HG03064 (cell line): ENCODE data around the gene GFPT1.
"Not testable (repeated sequence)": the region's sequence is repeated elsewhere in the genome, so short reads cannot be mapped to it uniquely, and the experiment has no call there.

Experiments
- ATAC-seq: cut with Tn5 transposase; IDR thresholded peaks from one replicate; pipeline ENCODE4 v1.9.1; 2021; ENCODE audit warnings: low read depth; ENCODE audit not compliant: unreplicated experiment

Gene GFPT1

DNA sequence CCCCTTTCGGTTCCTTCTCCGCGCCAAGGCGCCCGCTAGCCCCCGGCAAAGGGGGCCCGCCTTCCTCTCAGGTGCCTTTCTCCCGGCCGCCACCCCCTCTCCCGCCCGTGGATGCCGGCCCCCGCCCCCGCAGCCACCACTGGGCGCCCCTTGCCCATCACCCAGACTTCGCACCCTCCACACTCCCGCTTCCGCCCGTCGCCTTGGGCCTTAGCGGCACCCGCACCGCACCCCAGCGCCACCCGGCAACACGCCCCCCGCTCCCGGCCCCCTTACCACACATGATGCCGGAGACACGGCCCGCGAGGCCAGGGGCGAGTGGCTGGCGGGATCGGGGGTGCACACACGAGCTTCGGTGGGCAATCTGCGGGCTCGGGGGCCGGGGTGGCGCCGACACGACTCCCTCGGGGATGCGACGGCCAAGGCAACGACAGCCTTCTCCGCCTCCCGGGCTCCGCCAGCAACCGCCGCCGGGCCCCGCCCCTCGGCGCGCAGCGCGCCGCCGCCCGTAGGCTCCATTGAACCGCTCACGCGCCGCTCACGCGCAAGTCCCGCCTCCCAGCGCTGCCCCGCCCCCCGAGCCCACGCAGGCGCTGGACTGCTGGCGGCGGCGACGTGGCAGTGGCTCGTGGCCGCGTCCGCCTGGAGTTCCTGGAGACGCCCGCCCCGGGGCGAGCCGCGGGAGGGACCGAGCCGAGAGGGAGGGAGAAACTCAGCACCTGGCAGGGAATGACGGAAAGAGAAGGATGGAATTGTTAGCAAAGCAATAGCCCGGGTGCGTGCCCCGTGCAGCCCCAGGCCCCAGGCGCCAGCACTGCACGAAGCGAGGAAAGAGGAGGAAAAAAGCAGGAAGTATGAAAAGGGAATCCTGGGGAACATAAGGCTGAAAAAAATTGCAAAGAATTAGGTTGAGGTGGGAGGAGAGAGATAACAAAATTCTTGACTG lies at the start of gene GFPT1:
TSS of gene GFPT1 (minus strand) at position 439 of the 946 bp plus-strand sequence. CDS start at position 283, 156 bp downstream.
- ATAC-seq: peak; percentile 72

DNA sequence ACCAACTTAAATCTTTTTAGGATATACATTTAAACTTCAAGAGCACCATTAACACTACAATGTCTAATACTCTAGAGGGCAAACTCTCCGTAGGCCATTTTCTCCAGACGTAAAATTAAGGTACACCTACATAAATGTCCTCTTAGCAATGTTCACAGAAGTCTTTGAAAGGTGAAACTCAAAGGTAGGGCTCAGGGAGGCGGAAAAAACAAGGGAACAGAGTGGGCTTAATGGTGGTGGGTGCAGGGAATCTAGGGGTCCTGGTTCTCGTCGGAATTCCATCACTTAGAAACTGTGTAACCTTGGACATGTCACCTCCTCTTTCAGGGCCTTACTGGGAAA lies 49.5 kb upstream of the GFPT1 start:
- no peak for ATAC-seq

DNA sequence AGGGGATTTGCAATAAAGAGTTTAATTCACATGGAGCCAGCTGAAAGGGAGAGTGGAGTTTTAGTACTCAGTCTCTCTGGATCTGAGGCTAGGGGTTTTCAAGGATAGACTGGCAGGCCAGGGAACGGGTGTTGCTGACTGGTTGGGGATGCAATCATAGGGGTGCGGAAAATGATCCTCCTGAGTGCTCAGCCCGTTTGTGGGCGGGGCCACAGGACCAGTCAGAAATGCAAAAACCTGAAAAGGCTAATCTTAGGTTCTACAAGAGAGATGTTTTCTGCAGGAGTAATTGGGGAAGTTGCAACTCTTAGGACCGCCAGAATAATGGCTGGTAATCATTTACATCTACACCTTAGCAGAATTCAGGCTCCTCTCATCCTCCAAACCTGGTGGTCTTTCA lies 47.7 kb upstream of the GFPT1 start:
- no peak for ATAC-seq

DNA sequence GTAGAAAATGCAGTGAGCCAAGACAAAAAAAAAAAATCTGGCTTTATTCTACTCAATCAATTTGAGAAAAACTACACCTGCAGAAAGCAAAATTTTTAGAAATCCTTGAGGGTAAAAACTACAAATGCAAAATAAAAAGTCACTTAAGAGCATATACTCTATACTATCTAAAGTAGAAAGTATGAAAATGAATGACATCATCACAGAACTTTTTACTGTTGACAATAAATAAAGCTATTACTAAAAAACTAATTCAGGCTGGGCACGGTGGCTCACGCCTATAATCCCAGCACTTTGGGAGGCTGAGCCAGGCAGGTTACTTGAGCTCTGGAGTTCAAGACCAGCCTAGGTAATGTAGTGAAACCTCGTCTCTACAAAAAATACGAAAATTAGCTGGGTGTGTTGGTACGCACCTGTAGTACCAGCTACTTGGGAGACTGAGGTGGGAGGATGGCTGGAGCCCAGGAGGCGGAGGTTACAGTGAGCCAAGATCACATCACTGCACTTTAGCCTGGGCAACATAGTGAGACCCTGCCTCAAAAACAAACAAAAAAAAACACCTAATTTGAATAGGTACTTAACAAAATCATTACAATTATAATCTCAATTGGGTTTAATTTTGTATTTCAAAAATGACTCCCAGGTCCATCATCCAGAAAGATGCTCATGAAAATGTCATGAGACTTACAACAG lies 42.6 kb upstream of the GFPT1 start:
- ATAC-seq: no peak

DNA sequence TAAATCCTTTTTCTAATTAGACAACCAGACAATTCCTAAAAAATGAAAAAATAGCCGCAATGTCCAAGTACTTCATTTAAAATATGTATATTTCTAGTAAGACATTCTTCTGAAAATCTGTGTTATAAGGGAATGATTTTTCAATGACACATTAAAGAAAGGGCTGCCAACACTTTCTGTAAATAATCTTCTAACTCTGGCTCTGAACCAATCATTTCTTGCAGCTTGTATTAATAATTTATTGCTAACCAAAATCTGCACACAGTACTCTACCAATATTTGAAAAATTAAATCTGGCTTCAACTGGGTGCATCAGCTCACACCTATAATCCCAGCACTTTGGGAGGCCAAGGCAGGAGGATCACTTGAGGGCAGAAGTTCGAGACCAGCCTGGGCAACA lies 42.0 kb upstream of the GFPT1 start:
- no peak for ATAC-seq

DNA sequence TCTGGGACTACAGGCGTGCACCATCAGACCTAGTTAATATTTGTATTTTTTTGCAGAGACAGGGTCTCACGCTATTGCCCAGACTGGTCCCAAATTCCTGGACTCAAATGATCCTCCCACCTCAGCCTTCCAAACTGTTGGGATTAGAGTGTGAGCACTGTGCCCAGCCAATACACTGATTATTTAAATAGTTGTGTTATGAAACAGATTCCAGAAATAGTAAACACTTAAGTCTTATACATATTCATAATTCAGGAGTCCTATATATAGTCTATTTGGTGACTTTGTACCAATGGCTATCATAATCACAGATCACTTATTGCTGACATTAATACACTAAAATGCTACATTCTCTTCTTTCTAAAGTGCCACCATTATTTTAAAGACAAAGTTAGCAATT lies 37.4 kb upstream of the GFPT1 start:
- no peak for ATAC-seq

DNA sequence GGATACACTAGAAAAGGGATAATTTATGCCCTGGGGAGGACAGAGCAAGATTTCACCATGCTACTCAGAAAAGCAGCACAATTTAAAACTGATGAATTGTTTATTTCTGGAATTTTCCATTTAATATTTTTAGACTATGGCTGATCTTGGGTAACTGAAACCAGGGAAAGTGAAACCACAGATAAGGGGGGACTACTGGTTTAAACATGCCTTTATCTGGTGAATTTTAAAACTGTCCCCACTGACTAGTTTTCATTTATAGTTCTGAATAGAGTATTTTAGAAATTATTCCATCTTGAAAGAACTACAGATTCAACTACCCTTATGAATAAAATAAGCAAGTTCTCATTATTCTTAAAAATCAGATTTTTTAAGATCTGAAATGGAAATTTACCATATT lies 35.2 kb upstream of the GFPT1 start:
- ATAC-seq: no peak

DNA sequence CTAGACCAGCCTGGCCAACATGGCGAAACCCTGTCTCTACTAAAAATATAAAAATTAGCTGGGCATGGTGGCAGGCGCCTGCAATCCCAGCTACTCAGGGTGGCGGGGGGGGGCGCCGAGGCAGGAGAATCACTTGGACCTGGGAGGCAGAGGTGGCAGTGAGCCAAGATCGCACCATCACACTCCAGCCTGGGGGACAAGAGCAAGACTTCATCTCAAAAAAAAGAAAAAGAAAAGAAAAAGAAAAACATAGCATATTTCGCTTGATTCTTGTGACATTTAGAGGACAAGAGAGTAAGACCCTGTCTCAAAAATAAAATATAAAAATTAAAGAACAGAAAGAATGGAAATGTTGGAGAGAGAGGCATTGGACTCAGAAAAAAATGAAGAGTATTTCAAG lies 32.1 kb upstream of the GFPT1 start:
- ATAC-seq: not testable (repeated sequence)

DNA sequence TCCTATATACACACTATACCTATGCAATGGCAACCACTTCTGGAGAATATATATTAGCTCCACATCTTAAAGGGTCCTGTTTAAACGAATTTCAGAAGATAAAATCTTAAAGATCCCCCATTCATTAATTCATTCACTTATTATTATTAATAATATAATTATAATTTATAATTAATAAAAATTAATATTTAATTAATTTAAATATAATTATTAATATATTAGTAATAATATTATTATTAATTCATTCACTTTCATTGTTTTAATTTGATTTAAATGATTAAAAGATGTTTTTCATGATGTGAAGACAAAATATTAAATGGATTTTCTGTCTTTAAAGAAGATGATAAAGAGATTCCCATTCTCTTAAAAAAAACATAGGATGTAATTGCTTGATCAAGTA lies 29.1 kb upstream of the GFPT1 start:
- ATAC-seq: no peak

DNA sequence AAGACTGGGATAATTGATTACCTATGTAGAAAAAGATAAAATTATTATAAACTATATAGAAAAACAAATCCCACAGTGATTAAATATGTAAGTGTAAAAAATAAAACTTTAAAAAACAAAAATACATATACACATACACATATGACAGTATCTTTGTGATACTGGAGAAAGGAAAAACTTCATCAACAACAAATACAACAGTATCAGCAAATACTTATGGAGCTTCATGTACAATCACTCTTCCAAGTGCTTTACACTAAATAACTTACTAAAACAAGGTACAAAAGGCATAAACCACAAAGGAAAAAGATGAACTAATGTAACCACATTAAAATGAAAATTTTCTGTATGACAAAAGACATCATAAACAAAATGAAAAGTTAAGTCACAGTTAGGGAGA lies 24.1 kb upstream of the GFPT1 start:
- ATAC-seq: no peak

DNA sequence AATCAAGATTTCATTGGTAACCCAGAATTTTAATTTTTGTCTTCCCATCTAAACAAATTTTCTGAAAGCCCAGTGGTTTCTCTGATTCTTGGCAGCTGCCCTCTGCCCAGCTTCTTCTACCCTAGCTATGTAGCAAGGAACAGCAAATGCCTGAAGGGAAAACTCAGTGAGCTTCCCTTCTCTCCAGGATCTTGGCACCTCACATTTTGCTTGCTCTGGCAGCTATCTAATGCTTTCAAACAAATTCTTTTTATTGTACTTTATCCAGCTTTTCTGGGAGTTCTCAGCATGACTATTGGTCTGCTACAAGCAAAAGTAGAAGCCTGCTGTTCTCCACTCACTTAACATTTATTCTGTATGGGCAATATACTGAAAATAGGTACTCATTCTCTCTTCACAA lies 18.3 kb upstream of the GFPT1 start:
- ATAC-seq: no peak

DNA sequence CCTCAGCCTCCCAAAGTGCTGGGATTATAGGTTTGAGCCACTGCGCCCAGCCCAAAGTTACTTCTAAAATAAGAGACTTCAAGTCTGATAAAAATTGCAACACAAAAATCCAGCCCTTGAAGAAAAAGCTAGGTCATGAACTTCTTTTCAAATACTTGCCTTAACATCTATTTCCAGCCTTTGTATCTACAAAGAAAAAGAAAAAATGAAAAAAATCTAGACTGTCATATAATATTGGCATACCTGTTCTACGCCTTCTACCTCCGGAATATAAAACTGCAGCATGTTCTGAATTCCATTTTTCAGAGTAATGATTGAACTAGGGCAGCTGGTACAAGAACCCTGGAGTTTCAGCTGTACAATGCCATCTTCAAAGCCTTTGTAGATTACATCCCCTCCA lies 13.1 kb upstream of the GFPT1 start:
- ATAC-seq: no peak

DNA sequence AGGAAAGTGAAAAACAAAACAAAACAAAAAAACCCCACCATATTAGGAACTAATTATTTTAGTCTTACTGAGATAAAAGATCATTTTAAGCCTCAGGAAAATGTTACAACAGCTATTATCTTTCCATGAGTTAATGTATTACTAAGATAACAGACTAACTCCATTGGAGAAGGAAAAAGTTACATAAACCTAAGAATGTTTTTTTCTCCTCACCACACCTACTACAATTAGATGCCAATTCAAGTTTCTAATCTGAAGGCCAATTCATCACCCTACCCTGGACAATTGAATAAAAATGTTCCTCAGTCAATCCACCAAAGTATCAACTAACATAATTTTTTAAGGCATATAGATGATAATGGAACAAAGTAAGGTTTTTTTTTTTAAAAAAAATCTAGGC lies 10.2 kb upstream of the GFPT1 start:
- ATAC-seq: no peak

DNA sequence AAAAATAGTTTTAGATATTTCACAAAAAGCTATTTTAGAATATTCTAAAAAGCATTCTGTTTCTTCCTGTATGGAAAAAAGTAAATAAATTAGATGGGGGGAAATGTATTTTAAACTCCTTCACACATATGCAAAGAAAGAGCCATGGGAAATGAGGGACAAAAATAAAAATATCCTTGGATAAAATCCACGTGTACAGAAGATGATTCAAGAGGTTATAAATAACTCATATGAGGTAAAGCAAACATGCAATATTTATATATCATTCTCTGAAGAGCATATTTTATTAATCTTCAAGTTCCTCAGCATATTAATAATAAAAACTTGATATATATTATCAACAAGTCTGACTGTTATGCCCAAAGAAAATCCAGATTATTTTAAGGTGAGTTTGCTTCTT lies 8.8 kb upstream of the GFPT1 start:
- ATAC-seq: no peak

DNA sequence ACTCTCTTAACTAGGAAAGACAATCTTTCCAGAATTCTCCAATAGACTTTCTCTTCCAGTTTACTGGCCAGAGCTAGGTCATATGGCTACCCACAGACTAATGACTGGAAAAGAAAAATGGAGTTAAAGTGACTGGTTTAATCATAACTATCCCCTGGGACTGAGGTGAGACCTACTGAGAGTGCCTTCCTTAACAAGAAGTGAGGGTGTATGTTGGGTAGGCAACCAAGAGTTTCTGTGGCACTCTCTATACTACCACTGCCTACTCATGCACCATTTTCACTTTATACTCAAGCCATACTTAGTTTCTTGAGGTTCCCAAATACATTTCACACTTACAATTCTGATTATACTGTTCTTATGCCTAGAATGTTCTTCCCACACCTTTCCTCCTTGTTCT lies 6.9 kb upstream of the GFPT1 start:
- ATAC-seq: no peak

DNA sequence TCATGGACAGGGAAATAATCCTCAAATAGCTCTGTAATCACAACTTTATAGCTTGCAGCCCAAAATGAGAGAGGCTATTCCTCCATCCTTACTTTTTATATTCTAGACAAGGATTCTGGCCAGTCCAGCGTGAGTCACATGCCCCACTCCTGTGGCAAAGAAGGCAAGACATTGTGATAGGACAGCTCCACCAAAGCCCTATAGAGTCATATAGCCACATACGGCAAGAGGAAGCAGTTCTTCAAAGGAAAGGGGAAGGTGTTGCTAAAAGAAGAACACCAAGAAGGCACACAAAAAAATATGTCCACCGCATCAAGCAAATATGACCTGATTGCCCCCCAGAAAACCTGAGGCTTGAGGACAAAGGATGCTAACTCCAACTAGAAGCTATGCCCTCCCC lies 3.4 kb upstream of the GFPT1 start:
- no peak for ATAC-seq

DNA sequence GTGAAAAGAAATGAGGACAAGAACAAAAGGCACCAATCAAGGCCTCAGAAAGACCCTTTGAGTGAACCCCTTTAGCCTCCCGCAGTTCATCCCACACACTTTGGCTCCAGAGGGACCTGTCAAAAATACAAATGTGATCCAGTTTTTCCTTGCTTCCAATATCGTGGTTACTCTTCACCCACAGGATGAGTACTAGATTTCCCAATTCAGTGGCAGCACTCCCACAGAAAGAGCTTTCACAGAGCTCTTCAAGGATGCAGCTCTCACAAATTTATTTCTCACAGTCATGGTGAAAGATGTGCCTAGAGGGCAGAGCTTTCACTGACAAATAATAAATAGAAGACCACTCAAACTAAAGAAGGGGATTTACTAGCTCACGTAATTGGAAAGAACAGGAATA lies 3.0 kb upstream of the GFPT1 start:
- no peak for ATAC-seq

DNA sequence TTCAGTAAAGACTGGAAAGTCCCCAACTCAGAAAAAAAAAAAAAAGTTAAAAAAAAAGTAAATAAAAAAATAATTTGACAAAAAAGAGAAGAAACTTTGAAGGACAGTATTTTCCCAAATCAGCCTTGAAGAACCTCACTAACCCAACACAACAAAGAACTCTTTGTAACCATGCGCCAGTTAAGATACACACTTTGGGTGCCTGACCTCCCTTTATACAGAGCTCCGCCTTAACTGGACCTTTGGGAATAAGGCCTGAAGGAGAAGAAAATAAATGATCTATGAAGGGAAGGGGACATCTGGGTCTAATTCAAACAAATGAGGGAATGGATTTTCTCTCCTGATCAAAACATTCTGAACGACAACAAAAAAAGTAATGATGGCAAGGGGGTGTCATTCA lies 2.2 kb upstream of the GFPT1 start:
- no peak for ATAC-seq

DNA sequence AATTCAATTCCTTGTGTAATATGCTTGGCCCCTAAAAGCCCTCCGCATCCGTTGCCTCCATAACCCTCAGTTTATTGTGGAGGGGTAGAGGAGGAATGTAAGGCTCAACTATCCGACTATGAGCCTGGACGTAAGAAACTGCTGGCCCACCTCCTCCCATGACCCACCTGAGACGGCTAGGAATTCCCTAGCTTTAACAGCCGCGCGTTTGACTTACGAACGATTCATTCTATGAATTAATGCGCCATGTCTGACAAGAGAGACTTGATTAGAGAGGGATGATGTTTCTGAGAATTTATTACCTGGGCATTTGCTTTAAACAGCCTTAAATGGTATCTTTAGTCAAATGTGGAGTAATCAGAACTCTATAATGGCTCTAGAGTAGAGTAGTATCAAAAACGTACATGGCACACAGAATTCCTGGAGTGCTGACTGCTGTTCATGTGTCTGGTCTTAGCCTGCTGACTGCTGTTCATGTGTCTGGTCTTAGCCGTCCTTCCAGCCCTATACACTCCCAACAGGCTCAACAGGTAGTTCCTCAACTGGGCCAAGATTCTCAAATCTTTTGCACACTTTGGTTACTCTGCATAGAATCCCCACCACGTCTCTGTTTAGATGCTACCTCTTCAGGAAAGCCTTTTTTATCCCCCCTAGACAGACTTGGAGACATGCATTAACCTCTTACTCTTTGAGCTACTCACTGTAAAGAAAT lies 899 bp upstream of the GFPT1 start:
- no peak for ATAC-seq

DNA sequence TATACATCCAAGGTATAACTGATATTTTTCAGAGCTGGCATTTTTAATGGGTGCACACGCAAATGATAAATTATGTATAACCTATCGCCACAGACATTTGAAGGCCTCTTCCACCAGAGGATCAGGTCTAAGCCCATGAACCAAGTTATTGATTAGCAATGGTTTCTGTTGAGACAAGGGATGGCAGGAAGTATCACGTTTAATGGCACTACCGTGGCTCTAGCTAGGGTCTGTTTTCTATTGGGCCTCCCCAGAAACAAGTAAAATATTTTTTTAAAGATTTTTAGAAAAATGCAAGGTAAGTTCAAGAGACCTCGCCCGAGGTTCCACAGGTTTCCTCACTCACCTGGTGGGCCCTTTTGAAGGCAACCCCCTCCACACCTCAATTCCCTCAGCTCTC lies 667 bp downstream of the GFPT1 start:
- no peak for ATAC-seq

DNA sequence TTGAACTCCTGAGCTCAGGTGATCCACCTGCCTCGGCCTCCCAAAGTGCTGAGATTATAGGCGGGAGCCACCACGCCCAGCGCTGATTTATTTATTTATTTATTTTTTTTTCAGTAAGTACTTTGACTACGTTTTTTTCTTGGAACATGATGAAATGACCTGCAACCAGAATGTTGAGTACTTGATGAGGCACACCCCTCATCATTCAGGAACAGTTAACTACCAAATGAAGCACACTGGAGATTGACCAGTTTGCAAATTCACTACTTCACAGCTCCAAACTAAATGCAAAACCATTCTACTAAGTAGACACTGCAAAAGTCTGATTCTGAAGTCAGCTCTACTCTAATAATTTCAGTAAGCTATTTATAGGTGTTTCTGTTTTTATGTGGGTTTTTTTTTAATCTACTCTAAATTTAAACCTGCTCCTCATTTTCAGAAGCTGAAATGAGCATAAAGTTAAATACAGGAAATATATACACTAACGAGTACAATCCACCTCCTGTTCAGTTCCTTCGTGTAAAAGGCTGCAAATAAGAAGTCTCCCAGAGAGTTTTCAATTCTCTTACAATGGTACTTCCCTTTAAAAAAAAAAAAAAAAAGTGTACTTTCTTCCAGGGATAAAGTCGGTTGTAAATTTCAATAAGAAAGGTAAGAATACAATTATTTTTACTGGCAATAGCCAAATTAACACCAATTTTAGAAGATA lies 1.4 kb downstream of the GFPT1 start:
- no peak for ATAC-seq
